Activated naive CD8-positive, alpha-beta T cell (primary cell): ENCODE data around the gene TASP1.

ENCODE experiments used
- H3K27ac Mint-ChIP-seq: one replicate; pipeline ENCODE4 v1.8.0; 2021; ENCODE audit warnings: mixed read lengths
- H3K27me3 Mint-ChIP-seq: one replicate; pipeline ENCODE4 v1.8.0; 2021; ENCODE audit warnings: mixed read lengths
- H3K36me3 Mint-ChIP-seq: one replicate; pipeline ENCODE4 v1.8.0; 2021; ENCODE audit warnings: mixed read lengths
- H3K4me1 Mint-ChIP-seq: one replicate; pipeline ENCODE4 v1.8.0; 2021; ENCODE audit warnings: low read depth, mixed read lengths
- H3K4me3 Mint-ChIP-seq: one replicate; pipeline ENCODE4 v1.8.0; 2021; ENCODE audit warnings: mild to moderate bottlenecking, mixed read lengths
- H3K9me3 Mint-ChIP-seq: one replicate; pipeline ENCODE4 v1.8.0; 2021; ENCODE audit warnings: low read depth, mixed read lengths

TASP1 gene

DNA sequence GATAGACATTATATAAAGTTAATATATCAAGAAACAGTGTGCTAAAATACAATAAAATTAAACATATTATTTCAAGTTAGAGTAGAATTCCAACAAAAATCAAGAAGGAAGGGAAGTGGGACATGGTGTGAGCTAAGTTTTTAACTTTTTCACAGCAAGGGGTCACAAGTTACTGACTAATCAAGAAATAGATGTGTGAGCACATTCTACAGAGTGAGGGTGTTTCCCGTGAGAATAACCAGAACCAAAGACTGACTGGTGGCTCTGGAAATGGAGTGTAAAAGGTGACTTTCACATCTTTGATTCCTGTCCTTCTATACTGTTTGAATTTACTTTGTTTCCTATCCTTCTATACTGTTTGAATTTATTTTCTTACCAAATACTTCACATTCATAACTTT, 206.6 kb downstream of the TASP1 start:
- Mint-ChIP-seq H3K4me3 (no peak overlapping the region), H3K36me3 (peaks cover 44% of the 10 kb centered on the region)

DNA sequence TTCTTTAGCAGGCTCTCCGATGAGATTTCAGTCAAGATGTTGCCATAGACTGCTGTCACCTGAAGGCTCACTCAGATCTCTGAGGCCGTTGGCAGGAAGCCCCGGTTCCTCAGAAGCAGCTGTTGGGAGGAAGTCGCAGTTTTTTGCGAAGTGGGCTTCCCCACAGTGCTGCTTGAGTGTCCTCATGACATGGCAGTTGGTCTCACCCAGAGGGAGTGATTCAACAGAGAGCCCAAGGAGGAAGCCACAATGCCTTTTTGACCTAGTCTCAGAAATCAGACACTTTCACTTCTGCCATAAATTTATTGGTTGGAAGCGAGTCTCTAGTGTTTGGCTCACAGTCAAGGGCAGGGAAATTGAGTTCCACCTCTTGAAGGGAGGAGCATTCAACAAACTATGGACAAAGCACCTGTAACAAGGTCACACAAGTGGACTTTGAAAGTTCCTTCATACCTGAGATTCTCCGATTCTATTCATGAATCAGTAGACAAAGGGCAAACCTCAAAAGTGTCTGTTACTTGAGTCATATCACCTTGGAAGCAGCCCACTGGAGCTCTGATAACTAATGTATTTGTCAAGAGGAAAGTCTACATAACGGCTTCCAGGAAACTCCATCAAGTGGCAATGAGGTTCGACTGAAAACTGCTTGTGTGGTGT, 208.3 kb downstream of the TASP1 start:
- peaks cover 9% of the 10 kb centered on the region for H3K9me3 Mint-ChIP-seq
- H3K4me3 Mint-ChIP-seq: no peak overlapping the region
- H3K36me3 Mint-ChIP-seq: peaks cover 41% of the 10 kb centered on the region
- H3K27me3 Mint-ChIP-seq: no peaks in the 10 kb centered on the region
- H3K4me1 Mint-ChIP-seq: peaks cover 3% of the 10 kb centered on the region
- H3K27ac Mint-ChIP-seq: no peak overlapping the region

More for the DNA sequence above, 206.6 kb downstream of the TASP1 start:
- Mint-ChIP-seq H3K27ac (no peak overlapping the region), H3K9me3 (peaks cover 9% of the 10 kb centered on the region), H3K4me1 (peaks cover 3% of the 10 kb centered on the region), H3K27me3 (no peaks in the 10 kb centered on the region)

DNA sequence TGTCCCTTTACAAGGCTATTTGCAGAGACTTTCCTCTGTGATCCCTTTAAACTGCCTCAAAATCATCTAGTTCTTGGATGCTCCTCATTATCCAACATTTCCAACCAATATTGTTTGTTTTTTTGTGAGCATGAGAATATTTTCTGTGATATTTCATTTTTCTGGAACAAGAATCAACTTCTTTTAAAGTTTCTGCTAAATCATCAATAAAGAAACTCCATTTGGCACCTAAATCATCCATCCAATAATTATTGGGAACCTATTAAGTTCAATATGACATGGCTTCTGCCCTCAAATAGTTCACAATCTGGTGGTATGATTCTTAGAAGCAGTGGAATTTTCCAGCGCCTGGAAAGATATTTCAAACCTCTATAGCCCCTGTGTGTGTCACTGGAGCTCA, 210.0 kb downstream of the TASP1 start:
- H3K4me1 Mint-ChIP-seq: peaks cover 3% of the 10 kb centered on the region
- H3K27me3 Mint-ChIP-seq: no peaks in the 10 kb centered on the region
- peaks cover 34% of the 10 kb centered on the region for H3K36me3 Mint-ChIP-seq
- H3K9me3 Mint-ChIP-seq: peaks cover 9% of the 10 kb centered on the region
- H3K4me3 Mint-ChIP-seq: no peak overlapping the region
- H3K27ac Mint-ChIP-seq: no peak overlapping the region

- Mint-ChIP-seq H3K36me3 (peaks cover 29% of the 10 kb centered on the region), H3K9me3 (peaks cover 9% of the 10 kb centered on the region), H3K27me3 (no peaks in the 10 kb centered on the region), H3K27ac (no peak overlapping the region), H3K4me1 (peaks cover 3% of the 10 kb centered on the region), H3K4me3 (no peak overlapping the region)
These were observed 211.9 kb downstream of the TASP1 start for GRCh38 chr20:13426870-13427269.

DNA sequence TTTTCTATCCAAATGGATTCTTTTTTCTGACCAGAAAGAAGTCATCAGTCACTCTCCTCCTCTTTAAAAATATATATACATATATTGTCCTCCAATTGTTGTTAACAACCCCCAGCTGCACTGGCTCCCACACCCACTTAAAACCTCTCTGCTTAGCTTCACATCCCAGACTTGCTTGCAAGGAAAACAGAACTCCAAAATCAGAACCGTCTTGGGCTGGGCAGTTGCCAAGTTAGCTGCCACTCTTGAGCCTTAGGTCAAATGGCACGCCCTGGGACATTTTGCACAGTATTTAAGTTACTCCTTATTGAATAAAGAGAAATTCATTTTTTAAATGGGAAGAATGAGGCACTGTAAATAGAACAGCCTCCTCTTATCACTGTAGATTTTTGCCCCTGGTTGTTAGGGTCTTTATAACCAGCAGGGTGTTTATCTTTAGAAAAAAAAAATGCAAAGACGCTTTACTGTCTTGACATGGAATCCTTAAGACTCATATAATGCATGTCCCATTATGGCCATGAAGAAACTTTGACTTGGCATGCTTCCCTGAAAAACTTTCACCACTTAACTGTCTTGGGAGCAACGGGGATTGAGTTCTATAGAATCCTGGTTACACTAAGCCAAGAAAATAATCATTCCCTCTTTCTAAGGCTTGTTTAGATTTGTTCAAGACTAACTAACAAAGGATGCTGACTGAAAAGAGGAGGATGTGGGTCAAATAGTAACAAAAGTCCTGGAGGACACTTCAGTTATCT, 213.2 kb downstream of the TASP1 start:
- peaks cover 22% of the 10 kb centered on the region for H3K36me3 Mint-ChIP-seq
- no peaks in the 10 kb centered on the region for H3K9me3 Mint-ChIP-seq
- H3K4me1 Mint-ChIP-seq: no peaks in the 10 kb centered on the region
- no peak overlapping the region for H3K4me3 Mint-ChIP-seq
- H3K27me3 Mint-ChIP-seq: no peaks in the 10 kb centered on the region
- no peak overlapping the region for H3K27ac Mint-ChIP-seq

GRCh38 chr20:13424174-13424833, 214.4 kb downstream of the TASP1 start:
- Mint-ChIP-seq H3K27ac (no peak overlapping the region), H3K4me3 (no peak overlapping the region), H3K36me3 (peaks cover 14% of the 10 kb centered on the region), H3K27me3 (no peaks in the 10 kb centered on the region), H3K4me1 (no peaks in the 10 kb centered on the region), H3K9me3 (no peaks in the 10 kb centered on the region)

- Mint-ChIP-seq H3K27me3 (no peaks in the 10 kb centered on the region), H3K27ac (no peak overlapping the region), H3K9me3 (no peaks in the 10 kb centered on the region), H3K4me1 (no peaks in the 10 kb centered on the region), H3K36me3 (peaks cover 15% of the 10 kb centered on the region), H3K4me3 (no peak overlapping the region)
These were observed 215.1 kb downstream of the TASP1 start for GRCh38 chr20:13423472-13424173.

GRCh38 chr20:13422637-13423036, 216.1 kb downstream of the TASP1 start:
- no peaks in the 10 kb centered on the region for H3K4me1 Mint-ChIP-seq
- no peak overlapping the region for H3K4me3 Mint-ChIP-seq
- no peak overlapping the region for H3K27ac Mint-ChIP-seq
- H3K9me3 Mint-ChIP-seq: no peaks in the 10 kb centered on the region
- H3K36me3 Mint-ChIP-seq: peaks cover 19% of the 10 kb centered on the region
- H3K27me3 Mint-ChIP-seq: no peaks in the 10 kb centered on the region

- H3K4me1 Mint-ChIP-seq: no peaks in the 10 kb centered on the region
- H3K27me3 Mint-ChIP-seq: no peaks in the 10 kb centered on the region
- peaks cover 30% of the 10 kb centered on the region for H3K36me3 Mint-ChIP-seq
- no peaks in the 10 kb centered on the region for H3K9me3 Mint-ChIP-seq
- no peak overlapping the region for H3K27ac Mint-ChIP-seq
- H3K4me3 Mint-ChIP-seq: no peak overlapping the region
These were observed 218.1 kb downstream of the TASP1 start for GRCh38 chr20:13420625-13421024.

GRCh38 chr20:13419477-13419876, 219.3 kb downstream of the TASP1 start:
- Mint-ChIP-seq H3K27ac (no peak overlapping the region), H3K4me3 (no peak overlapping the region), H3K4me1 (no peaks in the 10 kb centered on the region), H3K27me3 (no peaks in the 10 kb centered on the region), H3K9me3 (no peaks in the 10 kb centered on the region), H3K36me3 (peaks cover 34% of the 10 kb centered on the region)

- Mint-ChIP-seq H3K27ac (no peak overlapping the region), H3K4me1 (no peaks in the 10 kb centered on the region), H3K27me3 (no peaks in the 10 kb centered on the region), H3K36me3 (peaks cover 32% of the 10 kb centered on the region), H3K4me3 (no peak overlapping the region), H3K9me3 (no peaks in the 10 kb centered on the region)
These were observed 220.2 kb downstream of the TASP1 start for GRCh38 chr20:13418263-13419229.

- H3K27me3 Mint-ChIP-seq: no peaks in the 10 kb centered on the region
- no peak overlapping the region for H3K27ac Mint-ChIP-seq
- no peak overlapping the region for H3K4me3 Mint-ChIP-seq
- peaks cover 39% of the 10 kb centered on the region for H3K36me3 Mint-ChIP-seq
- H3K4me1 Mint-ChIP-seq: no peaks in the 10 kb centered on the region
- H3K9me3 Mint-ChIP-seq: no peaks in the 10 kb centered on the region
These were observed 222.2 kb downstream of the TASP1 start for GRCh38 chr20:13416531-13416930.

DNA sequence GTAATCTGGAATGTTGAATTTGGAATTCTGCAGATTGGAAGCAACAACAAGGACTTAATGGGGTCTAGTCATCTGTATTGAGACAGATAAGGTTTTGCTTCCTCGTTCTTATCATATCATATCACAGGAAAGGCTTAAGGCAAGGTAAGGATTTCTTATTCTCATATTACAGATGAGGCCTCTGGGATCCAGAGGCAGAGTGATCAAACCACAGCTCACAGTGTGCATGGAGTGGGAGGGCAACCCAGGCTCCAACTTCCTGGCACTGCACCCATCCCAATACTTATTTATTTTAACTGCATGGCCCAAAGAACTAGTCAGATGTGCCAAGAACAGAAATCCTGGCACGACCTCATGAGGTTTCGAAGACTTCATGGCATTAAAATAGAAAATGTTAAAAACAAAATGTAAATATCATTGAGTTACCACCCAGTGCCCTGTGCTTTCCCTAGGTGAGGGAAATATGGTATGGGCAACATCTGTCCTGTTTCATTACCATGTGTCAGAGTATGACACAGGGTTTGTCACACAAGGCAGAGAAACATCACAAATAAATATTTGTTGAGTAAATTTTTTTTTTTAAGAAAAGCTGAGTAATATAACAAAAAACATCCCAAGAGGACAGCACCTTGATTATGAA, 225.8 kb downstream of the TASP1 start:
- Mint-ChIP-seq H3K4me3 (no peak overlapping the region), H3K27me3 (no peaks in the 10 kb centered on the region), H3K36me3 (peaks cover 35% of the 10 kb centered on the region)

DNA sequence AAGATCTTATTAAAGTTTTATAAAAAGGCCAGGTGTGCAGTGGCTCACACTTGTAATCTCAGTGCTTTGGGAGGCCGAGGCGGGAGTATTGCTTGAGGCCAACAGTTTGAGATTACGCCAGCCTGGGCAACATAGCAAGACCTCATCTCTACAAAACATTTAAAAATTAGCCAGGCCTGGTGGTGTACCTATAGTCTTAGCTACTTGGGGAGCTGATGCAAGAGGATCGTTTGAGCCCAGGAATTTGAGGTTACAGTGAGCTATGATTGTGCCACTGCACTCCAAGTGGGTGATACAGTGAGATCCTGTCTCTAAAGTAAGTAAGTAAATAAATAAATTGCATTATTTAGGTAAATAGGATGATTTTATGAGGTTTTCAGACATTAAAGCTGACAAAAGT, 234.4 kb downstream of the TASP1 start:
- no peaks in the 10 kb centered on the region for H3K4me1 Mint-ChIP-seq
- no peak overlapping the region for H3K4me3 Mint-ChIP-seq
- peaks cover 9% of the 10 kb centered on the region for H3K36me3 Mint-ChIP-seq
- H3K27me3 Mint-ChIP-seq: no peaks in the 10 kb centered on the region
- no peaks in the 10 kb centered on the region for H3K9me3 Mint-ChIP-seq
- no peak overlapping the region for H3K27ac Mint-ChIP-seq

More for the DNA sequence above, 225.8 kb downstream of the TASP1 start:
- Mint-ChIP-seq H3K9me3 (no peaks in the 10 kb centered on the region), H3K27ac (no peak overlapping the region), H3K4me1 (no peaks in the 10 kb centered on the region)
